ENCODE measurements around the gene CRKL. TPM values are rescaled to one million over a fixed set of nuclear protein-coding genes. Genes with fewer than 3 reads are reported as not detected.

The CRKL gene
- polyA plus RNA-seq, 5 donors, result 57.1 to 68.3 (median 60.3) TPM

DNA sequence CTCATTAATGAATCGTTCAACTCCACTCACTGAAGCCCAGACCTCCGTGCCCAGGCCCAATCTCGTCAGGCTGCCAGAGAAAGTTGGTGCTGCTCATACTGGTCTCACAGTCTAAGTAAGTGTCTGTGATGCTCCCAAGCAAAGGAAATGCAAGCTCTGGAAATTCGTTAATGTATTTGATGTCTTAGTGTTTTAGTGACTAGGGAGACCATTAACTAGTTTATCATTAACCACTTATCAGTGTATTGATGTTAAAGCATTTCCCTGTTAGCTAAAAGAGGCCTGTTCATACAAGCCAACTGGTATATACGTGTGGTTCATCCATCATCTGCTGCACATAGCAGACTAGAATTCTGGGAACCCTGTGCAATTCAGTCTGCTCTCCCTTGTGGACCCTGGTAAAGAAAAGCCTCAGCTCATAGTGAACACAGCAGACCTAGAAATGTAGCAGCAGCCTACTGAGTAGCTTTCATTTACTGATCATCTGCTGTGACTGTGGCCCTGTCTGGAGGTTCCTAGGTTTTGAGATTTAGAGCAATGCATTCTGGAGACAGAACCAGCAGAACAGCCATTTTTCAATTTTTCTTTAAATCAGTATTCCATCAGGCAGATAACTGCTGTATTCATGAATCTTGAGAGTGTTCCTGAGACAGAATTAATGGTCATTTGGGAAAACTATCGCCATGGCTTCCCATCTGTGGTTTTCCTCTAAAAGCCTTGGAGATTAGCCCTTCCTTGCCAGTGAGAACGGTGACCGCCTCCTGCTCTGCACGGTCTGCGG lies 34.1 kb downstream of the CRKL start:
- DNase-seq, result no peak

DNA sequence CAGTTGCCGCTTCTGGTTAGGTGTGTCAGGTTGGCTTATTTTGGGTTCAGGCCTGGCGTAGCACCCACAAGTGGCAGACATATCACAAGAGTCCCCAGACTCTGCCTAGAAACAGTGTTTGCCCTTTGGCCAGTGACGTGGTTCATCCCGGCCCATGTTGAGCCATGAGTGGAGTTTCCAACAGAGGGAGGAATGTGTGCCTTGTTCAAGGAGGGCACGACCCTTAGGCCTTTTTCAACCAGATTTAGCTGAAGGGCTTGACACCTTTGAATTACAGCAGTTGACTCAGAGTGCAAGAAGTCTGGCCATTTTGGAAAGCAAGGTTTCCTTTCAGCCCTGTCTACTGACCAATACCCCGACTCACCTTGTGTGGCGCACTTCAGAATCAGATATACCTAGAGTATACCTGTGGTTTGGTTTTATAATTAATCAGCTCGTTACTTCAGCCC lies 34.7 kb downstream of the CRKL start:
- DNase-seq, result no peak

DNA sequence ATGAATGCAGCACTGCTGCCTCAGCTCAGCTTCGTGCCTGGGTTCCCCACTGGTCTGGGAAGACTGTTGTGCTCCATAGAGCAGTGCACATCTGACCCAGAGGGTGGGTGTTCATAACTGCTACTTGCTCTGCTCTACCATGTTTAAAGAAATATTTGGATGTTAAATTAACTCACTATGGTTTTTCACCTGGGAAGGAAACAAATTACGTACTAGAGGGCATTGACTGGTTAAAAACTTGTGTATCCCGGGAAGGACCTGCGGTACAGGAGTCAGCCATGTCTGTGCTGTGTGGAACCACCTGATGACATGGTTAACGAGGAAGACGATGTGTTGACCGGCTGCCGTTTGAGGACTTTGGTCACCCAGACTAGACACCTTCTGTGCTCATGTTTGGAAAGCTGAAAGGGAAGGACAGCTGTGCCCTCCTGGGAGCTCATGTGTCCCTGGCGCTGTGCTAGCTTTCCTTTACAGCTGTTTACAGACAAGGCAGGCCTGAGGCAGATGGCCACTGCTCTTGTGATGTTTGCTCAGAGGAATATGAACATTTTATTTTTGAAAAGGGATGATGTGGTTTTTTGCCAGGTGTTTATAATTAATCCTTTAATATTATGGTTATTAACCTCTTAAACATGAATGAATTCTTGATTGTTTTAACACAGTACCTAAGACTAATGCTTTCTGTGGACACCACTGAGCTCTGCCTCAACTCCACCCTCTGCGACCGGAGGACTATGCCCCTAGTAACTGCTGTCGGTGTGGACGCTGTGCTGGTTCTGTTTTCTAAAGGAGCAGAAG lies 35.5 kb downstream of the CRKL start:
- no peak for DNase-seq

DNA sequence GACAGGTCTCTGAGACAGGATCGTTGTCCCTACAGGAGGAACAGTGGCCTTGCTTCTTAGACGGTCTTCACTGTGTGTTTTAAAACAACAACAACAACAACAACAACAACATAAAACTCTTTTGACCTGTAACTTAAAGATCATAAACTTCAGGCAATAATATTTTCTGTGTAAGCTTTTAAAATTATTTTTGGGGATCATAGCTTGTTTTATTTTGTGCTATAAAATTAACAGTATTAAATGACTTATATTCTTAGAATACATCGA lies 36.1 kb downstream of the CRKL start:
- no peak for DNase-seq

DNA sequence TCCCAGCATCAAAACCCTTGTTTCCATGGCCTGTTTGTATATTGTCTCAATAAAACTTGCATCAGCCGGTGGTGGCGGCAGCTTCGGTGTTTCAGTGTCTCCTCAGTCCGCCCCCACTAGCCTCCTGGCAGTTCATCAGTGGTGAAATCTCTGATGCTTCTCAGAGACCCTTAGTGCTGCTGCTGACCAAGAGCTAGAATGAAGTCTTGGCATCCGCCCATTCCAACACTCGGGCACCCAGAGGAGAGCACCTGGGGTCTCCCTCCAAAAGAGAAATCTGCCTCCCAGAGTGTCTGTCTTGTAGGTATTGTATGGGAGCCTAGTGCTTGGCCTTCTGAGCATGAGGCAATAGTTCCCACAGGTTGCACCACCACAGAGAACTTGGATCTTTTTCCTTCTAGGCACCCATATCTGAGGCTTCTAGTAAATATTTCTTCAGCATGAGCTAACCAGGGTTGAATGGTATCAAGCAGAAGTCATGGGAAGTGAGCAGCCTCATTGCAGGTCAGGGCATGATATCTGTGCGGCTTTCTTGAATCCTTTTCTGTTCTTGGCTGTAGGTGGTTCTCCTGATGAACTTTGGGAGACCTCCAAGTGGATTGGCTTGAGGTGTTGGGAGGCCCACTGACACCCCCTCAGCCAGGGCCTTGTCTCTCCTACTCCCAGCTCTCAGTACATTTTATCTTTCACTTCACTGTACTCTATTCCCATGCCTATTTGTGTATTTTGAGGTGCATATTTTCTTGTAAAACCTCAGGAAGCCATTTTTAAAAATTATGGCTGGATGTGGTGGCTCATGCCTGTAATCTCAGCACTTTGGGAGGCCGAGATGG lies 36.7 kb downstream of the CRKL start:
- DNase-seq, result no peak

DNA sequence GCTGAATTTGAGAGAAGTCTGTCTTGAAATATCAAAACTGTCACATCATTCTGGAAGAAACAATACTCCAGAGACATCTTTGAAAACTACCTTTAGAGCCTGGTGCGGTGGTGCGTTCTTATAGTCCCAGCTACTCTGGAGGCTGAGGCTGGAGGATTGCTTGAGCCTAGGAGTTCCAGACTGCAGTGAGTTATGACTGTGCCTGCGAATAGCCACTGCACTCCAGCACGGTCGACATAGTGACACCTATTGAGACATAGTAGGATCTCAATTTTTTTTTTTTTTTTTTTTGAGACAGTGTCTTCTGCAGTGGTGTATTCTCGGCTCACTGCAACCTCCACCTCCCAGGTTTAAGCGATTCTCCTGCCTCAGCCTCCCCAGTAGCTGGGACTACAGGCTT lies 38.3 kb downstream of the CRKL start:
- no peak for DNase-seq

DNA sequence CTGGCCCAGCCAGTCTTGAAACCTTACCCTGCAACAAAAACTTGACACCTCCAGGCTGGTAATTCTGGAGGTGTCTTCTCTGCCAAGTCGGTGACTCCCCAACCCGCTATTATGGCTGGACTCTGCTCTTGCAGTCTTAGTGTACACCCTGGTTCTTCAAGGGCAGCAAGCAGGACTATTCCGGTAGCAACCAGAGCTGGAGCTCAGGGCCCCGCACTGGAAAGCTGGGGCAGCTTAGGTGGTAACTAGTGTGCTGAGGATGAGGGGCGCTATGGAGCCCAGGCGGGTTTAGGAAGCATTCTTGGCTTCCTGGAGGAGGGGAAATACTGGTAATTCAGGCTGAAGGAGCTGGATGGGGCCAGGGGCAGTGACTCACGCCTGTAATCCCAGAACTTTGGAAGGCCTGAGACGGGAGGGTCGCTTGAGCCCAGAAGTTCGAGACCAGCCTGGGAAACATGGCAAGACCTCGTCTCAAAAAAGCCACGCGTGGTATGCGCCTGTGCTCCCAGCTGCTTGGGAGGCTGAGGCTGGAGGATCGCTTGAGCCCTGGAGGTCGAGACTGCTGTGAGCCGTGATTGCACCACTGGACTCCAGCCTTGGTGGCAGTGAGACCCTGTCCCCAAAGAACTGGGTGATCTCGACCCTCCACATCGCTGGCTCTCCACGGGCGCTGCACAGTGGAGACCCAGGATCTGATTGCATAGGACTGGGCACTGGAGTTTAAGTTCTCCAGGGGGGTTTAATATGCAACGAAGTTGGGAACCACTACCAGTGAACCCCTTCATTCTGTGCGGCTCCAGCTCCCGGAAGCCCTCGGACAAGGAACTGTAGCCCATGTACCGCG lies 39.3 kb downstream of the CRKL start:
- no peak for DNase-seq

DNA sequence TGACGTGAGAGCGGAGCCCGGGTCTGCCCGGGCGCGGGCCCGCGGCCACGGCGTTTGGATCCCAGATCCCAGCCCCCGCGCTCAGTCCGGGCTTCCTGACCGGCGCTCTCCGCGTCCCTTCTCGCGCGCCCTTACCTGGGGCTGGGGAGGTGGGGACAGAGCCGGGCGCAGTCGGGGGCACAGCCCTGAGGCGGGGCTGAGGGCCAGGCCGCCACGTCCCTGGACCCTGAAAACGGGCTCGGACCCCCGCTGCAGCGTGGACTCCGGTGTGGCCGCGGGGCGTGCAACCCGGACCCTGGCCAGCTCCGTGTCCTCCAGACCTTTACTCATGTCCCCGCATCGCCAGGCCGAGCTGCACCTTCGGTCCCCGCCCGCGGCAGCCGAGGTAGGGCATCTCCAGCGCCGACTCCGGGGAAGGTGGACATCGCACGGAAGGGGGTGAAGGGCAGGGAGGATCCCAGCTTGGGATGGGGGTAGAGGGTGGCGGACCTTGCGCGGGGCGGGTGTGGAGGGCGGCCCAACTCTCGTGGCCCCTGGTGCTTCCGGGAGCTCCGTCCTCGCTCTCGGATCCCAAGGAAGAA lies 40.0 kb downstream of the CRKL start:
- DNase-seq, result no peak

DNA sequence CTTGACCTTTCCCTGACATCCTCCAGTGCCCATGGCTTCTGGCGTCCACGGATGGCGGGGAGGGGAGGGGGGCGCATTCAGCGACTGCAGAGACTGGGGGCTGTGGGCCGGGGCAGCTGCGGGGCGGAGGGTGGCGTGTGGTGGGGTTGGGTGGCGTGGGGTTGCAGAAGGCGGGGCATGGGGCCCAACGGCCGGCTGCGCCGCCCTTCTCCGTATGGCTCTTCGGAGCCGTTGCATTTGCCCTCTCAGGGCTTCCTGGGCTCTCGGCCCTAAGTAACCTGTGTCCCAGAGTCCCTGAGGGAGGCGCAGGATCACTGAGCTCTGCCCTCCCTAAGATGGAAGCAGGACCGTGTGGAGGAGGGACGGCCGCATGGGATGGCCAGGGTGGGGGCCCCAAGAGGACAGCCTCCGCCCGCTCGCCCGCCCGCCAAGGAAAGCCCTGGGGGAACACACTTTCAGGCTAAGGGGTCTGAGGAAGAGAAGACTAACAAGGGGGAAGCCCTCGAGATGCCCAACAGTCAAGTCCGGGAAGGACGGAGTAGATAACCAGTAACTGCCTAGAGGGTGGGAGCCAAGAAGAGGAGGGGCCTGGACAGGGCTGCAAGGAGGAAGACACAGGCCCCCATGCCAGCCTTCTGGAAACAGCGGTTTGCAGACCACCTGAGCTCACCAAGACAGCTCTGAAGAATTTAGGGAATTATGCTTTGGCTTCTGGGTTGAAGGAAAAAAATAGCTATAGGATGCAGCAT lies 40.6 kb downstream of the CRKL start:
- no peak for DNase-seq

DNA sequence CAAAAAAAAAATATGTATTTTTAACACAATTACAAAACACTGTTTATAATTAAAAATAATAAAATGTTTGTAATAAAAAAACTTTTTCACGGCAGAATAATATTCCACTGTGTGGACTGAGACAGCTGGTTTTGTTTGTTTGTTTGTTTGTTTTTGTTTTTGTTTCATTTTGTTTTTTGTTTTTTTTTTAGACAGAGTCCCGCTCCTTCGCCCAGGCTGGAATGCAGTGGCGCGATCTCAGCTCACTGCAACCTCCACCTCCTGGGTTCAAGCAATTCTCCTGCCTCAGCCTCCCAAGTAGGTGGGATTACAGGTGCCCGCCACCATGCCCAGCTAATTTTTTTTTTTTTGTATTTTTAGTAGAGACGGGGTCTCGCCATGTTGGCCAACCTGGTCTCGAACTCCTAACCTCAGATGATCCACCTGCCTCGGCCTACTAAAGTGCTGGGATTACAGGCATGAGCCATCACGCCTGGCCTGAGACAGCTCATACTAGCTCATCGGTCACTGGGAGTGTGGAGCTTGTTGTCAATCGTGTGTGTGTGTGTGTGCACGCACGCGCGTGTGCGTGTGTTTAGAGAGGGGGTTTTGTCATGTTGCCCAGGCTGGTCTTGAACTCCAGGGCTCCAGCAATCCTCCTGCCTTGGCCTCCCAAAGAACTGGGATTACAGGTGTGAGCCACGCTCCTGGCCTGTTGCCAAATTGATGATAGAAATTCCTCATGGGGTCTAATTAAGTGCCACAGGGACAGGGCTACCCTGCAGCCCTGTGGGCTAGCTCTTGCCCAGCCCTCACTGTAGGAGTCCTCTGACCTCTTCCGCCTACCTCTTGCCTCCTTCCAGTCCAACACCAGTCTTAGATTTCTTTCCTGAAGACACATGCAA lies 42.6 kb downstream of the CRKL start:
- DNase-seq, result no peak

DNA sequence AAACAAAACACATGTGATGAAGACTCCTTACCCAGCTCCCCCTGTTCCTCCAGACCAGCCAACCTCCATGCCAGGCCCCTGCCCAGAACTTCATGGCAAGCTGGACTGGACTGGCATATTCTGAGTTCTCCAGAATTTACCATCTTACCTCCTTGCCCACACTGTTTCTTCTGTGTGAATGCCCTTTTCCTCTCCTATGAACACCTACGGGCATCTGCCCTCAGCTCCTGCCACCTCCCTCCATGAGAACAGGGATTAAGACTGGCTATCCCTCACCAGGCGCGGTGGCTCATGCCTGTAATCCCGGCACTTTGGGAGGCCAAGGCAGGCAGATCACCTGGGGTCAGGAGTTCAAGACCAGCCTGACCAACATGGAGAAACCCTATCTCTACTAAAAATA lies 43.4 kb downstream of the CRKL start:
- no peak for DNase-seq

DNA sequence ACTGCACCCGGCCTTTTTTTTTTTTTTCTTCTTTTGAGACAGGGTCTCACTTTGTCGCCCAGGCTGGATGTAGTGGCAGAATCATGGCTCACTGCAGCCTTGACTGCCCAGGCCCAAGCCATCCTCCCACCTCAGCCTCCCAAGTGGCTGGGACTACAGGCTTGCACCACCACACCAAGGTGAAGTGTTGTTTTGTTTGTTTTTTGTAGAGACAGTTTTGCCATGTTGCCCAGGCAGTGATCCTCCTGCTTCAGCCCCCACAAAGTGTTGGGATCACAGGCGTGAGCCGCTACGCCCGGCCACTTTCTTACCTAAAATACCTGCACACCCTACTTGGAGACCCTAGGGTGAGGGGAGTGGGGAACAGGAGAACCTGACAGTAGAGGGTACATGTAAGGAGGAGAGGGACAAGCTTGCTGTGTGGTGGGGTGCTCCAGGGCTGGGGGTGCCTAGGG lies 45.3 kb downstream of the CRKL start:
- no peak for DNase-seq

DNA sequence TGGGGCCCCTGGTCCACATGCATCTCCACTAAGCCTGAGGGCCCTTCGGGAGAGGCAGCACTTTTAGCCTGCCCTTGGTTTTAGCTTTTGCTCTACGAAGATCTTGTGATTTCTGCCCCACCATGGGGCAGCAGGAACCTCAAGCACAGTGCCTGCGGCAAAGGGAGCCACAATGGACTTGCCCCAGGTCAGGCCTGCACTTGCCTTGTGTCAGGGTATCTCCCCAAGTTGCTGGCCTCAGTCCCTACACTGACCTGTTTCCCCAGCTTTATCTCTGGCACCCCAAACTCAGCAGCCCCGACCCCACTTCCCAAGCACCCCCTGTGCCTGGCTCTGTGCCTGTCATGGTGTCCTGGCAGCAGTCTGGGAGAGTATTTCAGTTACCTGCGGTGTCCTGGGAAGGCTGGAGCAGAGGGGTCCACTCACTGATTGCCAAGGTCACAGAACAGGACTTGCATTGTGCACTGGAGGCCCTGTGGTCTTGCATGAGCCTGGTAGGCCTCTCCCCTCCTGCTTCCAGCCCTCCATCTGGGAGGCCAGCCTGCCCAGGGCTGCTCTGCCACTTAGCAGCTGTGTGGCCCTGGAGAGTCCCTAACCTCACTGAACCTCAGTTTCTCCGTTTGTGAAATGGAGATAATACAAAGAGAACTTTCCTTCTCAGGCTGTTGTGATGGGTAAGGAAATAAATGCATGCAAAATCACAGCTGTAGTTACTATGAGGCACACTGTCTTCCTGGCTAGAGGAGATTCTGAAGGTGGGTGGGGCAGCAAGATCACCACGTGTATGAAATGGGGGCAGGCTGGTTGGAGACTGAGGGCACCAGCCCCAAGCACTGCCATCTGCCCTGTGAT lies 46.2 kb downstream of the CRKL start:
- DNase-seq, result no peak

DNA sequence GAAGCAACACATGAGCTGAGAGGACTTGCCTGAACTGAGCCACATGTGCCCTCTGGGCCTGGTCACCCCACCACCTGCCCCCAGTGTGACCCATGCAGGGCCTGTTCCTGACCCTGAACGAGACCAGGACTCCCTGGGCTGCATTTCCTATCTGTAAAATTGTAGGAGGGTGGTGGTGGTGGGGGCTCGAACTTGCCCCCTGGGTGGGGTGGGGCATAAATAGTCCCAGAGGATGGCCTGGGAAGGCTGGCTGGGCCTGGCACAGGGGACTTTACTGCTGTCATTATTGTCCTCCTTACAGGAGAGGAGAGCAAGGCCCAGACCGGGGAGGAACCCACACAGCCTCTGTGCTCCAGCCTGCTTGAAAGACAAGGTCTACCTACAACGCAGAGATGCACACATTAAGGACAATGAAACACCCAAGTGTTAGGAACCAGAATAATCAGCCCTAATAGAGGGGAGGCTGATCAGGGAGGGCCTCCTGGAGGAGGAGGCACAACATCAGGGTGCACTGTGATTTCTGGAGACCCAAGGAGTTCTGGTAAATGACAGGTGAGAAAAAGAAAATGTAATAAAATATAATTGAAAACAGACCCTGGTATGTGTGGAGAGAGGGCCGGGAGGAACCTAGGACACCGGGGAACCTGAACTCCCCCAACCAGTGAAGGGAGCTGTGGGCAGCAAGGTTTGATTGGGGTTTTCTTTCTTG lies 47.0 kb downstream of the CRKL start:
- DNase-seq, result no peak

DNA sequence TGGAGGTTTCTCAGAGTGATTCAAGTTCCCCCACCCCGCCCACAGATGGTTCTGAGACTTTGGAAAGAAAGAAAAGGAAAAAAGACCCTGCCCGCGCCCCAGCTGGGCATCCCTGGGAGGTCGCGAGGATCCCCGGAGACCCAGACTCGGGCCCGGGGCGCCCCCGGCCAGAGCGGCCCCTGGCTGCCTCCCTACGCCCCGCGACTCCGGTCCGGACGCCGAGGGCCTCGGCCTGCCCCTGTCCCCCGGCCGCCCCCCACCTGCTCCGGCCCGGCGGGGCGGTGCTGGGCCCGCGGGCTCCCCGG lies 47.5 kb downstream of the CRKL start:
- DNase-seq, result no peak

DNA sequence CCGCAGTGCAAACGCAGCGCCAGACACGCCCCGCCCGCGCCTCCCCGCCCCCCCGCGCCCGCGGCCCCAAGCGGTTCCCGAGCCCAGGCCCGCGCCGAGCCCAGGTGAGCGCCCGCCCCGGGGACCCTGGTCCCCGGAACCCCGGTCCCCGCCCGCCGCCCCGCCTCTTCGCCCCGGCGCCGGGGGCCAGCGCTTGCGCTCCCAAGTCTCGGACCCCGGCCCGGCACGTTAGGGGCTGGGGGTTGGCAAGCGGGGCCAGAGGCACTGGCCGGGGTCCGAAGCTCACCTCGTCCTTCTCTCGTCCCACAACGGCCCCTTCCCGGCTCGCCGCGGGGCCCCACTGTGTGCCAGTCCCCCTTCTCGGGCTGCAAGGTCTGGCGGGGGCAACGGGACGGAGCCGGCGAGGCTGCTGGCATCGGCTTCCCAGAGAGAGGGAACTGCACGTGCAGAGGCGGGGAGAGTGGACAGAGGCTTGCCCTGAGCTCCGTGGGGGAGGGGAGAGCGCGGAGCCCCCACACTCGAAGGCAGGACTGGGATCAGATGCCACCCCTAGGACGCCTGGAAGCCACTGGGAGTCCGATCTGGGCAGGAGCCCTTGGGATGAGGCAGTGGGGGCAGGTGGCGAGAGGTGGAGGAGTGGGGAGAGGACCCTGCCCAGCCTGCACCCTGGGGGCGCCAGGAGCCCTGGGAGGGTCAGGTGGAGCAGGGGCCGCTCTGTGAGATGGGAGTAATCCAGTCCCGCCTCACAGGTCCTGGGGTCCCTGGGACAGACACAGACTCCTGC lies 48.1 kb downstream of the CRKL start:
- DNase-seq, result no peak
